ENCODE results near the gene COQ8B.
"Not testable (repeated sequence)": the region's sequence is repeated elsewhere in the genome, so short reads cannot be mapped to it uniquely, and the experiment has no call there.

Gene COQ8B
- 61.6 to 64.0 reads per million in 2 donors for total RNA-seq

DNA sequence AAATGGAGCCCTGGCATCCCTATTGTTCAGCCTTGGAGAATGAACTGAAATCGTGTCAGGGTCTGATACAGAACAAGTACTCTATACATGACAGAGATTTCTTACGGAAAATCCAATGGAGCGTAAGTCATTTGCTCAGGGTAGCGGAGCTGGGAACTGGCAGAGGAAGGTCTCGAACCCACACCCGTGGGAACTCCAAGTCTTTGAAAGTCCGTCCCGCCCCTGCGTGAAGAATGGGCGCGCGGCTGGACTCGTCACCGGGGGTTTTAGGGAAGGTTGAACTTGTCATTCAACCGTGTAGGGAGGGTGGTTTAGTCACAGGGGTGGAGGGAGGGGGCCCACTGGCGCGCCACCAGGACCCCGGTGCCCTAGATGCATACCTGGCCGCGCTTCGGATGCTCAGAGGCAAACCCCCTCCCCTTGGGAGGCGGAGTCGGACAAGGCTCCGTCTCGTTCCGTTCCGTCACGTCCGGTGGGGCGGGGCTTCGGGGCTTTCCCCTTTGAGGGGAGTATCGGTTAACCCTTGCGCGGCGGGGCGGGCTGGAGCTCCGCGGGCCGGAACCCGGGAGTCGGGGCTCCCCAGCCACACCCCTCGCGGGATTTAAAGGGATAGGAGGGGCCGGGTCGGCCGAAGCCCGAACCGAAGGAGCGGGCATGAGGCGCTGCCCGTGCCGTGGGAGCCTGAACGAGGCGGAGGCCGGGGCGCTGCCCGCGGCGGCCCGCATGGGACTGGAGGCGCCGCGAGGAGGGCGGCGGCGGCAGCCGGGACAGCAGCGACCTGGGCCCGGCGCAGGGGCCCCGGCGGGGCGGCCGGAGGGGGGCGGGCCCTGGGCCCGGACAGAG lies at the start of gene COQ8B, which contains the start of gene ITPKC:
COQ8B (minus strand) TSS at position 405 of the 843 bp plus-strand sequence. CDS start 2,254 bp downstream, outside the sequence.
ITPKC (plus strand) TSS at position 631 of the 843 bp plus-strand sequence; CDS start at position 655, 24 bp downstream.
- DNase-seq: peak; percentile 99

DNA sequence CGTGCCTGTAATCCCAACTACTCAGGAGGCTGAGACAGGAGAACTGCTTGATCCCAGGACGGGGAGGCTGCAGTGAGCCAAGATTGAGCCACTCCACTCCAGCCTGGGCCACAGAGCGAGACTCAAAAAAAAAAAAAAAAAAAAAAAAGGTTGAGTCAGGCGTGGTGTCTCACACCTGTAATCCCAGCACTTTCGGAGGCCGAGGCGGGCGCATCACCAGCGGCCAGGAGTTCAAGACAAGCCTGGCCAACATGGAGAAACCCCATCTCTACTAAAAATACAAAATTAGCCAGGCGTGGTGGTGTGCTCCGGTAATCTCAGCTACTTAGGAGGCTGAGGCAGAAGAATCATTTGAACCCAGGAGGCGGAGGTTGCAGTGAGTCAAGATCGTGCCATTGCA lies 49.7 kb upstream of the COQ8B start:
- DNase-seq: not testable (repeated sequence)

DNA sequence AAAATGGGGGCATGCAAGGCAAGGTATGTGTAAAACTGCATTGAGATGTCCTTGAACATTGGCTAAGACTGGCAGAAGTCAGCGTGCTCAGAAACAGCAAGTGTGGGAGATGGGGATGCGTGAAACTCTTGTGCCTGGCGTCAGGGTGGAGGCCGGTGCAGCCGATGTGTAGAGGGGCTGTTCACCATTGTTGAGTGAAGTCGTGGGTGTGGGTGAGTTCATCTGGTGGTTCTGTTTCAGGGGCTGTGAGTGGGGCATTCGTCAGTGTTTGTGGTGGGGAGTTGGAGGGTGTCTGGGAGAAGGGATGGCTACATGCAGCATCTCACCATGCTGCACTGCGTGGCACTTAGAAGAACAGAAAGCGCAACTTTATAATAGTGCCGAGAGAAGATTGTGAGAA lies 47.3 kb upstream of the COQ8B start:
- no peak for DNase-seq

DNA sequence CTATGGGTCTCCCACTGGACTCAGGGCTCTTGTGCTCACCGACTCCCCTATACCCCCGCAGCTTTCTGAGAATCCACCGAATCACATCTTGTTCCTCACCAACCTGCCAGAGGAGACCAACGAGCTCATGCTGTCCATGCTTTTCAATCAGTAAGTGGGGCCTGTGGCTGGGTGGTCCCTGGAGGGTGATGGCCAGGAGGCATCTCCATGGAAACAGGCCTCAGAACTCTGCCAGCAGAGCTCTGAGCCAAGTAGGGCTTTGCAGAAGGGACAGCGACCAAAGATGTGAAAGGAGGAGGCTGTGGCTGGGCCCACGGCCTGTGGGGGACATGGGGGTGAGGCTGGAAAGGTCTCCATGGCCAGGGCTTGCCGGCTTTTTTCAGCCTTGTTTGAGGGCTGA lies 46.8 kb upstream of the COQ8B start:
- DNase-seq: no peak

DNA sequence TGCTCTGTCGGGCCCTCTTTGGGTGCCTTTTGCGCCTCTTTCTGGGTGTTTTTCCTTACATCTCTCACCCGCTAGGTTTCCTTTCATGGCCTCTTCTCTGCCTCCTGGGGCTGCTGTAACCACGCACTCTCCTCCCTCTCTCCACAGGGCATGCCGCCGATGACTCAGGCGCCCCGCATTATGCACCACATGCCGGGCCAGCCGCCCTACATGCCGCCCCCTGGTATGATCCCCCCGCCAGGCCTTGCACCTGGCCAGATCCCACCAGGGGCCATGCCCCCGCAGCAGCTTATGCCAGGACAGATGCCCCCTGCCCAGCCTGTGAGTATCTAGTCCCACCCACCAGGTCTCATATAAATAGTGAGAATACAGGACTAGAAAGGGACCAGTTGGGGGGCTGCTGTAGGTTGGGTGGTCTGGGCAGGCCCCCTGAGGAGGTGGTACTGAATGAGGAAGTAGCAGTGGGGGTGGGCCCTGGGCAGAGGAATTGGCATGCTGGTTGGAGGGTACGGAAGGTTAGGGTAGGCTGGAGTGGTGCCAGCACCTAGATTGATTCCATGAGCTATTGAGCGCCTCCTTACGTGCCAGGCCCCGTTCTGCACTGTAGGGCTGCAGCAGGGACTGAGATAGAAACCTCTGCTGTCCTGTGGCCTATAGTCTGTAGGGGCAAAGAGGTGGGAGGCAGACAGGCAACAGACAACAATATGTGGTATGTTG lies 46.2 kb upstream of the COQ8B start:
- DNase-seq: no peak

DNA sequence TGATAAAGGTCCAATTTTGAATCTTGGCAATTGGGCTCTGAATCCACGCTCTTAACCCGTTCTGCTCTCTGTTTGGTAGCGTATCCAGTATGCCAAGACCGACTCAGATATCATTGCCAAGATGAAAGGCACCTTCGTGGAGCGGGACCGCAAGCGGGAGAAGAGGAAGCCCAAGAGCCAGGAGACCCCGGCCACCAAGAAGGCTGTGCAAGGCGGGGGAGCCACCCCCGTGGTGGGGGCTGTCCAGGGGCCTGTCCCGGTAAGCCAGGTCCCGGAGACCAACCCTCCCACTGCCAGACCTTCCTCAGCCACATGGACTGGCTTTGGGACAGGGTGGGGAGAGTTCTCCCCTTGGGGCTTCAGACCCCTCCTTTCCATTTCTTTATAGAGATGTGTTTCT lies 42.7 kb upstream of the COQ8B start:
- DNase-seq: no peak

DNA sequence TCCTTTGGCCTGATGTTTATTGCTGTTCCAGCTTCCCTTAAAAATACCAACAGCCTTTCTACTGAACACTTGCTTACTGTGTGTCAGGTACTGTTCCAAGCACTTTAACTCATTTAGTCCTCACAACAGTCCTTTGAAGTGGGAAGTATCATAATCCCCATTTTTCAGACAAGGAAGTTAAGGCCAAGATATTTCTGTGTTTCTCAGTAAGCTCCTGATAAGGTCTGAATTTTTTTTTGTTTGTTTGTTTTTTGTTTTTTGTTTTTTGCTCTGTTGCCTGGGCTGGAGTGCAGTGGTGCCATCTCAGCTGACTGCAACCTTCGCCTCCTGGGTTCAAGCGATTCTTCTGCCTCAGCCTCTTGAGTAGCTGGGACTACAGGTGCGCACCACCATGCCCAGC lies 41.8 kb upstream of the COQ8B start:
- DNase-seq: no peak

DNA sequence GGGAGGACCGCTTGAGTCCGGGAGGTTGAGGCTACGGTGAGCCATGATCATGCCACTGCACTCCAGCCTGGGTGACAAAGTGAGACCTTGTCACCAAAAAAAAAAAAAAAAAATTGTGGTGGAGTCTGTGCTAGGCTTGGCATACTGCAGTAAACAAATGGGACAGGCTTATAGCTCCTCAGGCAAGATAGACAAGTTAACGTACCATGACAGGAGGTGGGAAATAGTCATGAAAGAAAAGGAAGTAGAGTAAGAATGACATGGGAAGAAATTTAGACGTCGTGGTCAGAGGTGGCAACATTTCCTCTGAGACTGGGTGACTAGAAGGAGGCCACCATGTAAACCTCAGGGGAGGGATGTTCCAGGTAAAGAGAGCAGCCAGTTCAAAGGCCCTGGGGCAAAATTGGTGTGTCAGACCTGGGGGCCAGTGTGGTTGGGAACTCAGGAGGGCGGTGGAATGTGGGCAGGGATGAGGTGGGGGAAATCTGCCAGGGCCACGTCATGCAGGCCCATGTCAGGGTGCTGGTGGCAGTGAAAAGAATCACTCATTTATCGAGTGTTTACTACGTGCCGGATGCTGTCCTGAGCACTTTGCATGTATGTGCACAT lies 39.9 kb upstream of the COQ8B start:
- no peak for DNase-seq

DNA sequence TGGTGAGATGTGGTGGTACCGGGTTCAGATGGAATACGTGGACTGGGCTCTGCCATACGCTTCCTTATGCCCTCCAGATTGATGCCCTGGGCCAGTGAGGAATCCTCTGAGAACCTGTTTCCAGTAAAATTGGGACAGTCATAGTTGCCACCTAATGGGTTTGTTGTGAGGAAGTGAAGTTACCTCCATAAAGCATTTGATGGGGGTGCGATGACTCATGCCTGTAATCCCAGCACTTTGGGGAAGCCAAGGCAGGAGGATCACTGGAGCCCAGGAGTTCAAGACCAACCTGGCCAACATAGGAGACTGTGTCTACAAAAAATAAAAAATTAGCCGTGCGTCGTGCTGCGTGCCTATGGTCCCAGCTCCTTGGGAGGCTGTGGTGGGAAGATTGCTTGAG lies 39.1 kb upstream of the COQ8B start:
- no peak for DNase-seq

DNA sequence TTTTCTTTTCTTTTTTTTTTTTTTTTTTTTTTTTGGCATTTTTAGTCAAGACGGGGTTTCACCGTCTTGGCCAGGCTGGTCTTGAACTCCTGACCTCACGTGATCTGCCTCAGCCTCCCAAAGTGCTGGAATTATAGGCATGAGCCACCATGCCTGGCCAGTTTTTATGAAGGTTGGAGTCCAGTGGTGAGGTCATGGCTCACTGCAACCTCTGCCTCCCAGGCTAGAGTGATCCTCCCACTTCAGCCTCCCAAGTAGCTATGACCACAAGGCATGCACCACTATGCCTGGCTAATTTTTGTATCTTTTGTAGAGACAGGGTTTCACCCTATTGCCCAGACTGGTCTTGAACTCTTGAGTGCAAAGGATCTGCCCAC lies 38.5 kb upstream of the COQ8B start:
- DNase-seq: no peak

DNA sequence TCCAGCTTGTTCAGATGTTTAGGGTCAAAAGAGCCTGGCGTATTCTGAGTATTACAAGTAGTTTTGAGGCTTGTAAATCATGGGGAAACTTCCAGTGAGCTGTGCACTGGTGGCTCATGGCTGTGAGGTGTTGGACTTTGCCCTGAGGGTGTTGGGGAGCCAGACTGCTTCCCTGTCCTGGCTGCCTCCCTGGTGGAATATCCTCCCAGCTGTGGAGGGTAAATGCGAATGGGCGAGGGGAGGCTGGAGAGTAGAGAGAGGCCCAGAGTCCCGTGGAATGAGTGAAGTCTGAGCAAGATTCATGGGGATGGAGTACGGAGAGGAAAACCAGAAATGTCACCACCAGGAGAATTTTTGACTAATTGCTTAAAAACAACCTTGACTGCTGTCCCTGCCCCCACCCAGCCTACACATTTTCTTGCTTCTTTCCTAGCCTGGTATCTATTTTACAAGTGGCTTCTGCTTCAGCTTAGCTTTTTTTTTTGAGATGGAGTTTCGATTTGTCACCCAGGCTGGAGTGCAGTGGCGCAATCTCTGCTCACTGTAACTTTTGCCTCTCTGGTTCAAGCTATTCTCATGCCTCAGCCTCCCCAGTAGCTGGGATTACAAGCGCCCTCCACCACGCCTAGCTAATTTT lies 38.0 kb upstream of the COQ8B start:
- DNase-seq: no peak

DNA sequence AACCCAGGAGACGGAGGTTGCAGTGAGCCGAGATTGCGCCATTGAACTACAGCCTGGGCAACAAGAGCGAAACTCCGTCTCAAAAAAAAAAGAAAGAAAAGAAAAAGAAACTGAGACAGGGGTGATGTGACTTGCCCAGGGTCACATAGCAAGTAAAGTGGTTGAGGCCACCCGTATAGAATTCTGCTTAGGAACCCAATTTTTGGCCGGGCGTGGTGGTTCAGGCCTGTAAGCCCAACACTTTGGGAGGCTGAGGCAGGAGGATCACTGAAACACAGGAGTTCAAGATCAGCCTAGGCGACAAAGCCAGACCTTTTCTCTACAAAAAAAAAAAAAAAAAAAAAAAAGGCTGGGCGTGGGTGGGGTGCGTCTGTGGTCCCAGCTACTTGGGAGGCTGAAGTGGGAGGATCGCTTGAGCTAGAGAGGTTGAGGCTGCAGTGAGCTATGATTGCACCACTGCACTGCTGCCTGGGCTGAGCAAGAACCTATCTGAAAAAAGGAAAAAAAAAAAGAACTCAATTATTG lies 35.6 kb upstream of the COQ8B start:
- DNase-seq: no peak

DNA sequence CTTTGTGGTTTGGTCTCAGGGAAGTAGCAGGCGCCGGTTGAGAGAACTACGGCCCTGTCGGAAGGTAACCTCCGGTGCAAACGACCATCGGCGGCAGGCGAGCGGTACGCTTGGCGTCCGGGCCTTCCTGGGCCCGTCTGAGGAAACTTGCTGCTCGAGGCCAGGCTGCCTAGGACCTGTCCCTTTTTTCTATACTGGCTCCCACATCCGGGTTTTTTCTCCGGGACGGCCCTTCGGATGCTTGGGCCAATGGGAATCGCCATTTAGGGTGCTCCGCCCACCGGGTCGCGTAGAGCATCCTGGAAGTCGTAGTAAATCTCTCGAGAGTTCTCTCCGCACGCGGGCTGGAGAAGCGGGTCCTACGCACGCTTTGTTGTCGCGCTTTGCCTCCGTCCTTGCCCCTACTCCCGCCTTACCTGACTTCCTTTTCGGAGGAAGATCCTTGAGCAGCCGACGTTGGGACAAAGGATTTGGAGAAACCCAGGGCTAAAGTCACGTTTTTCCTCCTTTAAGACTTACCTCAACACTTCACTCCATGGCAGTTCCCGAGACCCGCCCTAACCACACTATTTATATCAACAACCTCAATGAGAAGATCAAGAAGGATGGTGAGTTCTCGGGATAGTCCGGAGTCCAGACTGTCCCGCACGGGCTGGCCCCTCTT lies 34.3 kb upstream of the COQ8B start, which contains the start of gene SNRPA:
SNRPA (plus strand) TSS at position 330 of the 664 bp plus-strand sequence; CDS start at position 536, 206 bp downstream.
- peak; percentile 69 for DNase-seq

DNA sequence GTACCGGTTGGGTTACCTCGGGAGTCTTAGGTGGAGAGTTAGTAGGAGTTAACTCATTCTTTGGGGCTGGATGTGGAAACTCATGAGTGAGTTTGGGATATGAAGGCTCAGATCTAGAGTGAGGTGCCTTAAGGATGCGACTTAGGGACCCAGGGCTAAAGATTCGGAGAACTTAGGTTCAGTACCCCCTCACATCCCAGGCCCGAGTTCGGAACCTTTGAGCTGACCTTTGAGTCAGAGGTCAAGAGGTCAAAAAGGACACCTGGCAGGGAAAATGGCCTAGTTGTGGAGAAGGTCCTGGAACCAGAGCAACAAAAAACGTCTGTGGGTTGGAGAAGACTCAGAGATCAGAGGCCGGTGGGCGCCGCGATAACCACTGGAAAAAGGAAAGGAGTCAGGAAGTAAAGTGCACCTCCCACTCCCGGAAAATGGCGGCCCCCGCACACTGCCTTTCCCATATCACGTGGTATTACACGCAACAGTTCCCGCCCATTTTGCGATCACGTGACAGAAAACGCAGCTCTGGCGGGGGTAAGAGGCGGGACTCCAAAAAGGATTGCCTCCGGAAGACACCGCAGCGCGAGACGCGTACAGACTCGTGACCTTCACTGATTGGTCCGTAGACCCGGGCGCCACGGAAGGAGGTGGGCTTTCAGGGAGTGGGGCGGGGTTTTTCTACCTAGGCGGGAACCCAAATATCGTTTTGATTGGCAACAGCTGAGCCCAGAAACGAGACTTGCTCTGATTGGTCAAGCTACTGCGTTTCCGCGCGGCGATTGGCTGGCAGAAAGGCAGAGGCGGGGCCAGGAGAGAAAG lies 33.6 kb upstream of the COQ8B start, which contains the start of gene ACTMAP:
ACTMAP (minus strand) TSS at position 420 of the 816 bp plus-strand sequence. CDS start 674 bp downstream, outside the sequence.
- DNase-seq: peak; percentile 82

DNA sequence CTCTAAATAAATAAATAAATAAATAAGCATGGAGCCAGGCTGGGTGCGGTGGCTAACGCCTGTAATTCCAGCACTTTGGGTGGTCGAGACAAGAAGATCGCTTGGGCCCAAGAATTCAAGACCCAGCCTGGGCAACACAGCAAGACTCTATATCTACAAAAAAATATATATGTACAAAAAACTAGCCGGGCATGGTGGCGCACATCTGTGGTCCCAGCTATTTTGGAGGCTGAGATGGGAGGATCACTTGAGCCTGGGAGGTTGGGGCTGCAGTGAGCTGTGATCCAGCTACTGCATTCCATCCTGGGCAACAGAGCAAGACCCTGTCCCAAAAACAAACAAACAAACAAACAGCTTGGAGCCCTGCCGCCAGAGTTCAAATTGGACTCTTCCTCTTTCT lies 30.9 kb upstream of the COQ8B start:
- no peak for DNase-seq

DNA sequence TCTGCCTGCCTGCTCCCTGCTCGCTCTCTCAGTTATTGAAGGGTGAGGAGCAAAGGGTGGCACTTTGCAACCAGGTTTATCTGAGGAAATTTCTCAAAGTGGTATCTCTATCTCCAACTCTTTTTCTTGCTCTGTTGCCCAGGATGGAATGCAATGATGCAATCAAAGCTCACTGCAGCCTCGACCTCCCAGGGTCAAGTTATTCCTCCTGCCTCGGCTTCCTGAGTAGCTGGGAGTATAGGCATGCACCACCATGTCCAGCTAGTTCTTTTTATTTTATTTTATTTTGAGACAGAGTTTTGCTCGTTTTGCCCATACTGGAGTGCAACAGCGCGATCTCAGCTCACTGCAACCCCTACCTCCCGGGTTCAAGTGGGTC lies 28.7 kb upstream of the COQ8B start:
- no peak for DNase-seq

DNA sequence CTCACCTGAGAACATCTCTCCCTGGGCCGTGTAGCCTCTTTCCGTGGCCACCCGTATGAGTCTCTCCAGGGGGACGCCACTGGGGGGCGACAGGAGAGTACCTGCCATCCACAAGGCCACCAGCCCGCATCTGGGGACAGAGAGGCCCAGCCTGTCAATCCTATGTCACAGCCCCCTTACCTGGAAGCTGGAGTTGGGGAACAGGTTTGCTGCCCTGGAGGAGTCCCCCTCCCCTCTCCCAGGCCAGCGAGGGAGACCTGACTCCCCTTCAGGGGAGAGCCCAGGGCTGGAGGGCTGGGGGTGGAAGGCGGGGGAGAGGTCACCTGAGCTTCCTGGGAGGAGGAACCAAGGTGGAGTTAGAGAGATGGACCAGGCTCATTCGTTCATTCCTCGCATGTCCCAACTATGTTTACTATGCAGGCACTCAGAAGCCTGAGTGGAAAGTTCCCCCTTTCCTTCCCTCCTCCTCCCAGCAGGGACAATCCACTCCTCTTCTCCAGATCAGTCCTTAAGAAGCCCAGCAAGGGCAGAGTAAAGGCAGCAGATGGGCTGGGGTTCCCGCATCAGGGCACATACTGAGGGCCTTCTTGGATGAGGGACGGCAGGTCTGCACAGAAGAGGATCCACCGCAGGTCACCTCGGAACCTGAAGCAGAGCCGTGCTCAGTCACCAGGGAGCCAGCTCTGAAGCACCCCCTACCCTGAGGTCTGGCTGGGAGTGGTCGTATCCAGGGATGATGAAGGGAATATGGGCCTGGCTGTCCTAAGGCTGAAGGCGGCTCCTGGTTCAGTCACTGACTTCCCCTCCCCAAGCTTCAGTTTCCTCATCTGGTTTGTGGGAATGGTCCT lies 28.1 kb upstream of the COQ8B start:
- no peak for DNase-seq

DNA sequence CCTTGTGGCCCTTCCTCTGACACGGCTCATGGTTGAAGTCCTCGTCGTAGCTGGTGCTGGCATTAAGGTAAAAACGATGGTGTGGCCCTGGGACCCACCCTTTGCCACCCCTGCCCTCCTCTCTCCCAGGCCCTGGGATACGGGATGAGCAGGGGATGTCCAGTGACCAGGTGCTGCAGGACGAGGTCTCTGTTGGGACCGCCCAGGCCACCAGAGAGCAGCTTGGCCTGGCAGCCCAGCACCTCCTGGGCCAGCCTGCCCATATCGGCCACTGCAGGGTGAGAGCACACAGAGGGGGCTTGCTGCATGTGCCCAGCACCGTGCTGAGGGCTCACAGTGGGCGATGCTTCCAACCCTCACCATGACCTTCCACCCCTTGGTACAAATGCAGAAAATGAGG lies 27.2 kb upstream of the COQ8B start:
- DNase-seq: no peak

DNA sequence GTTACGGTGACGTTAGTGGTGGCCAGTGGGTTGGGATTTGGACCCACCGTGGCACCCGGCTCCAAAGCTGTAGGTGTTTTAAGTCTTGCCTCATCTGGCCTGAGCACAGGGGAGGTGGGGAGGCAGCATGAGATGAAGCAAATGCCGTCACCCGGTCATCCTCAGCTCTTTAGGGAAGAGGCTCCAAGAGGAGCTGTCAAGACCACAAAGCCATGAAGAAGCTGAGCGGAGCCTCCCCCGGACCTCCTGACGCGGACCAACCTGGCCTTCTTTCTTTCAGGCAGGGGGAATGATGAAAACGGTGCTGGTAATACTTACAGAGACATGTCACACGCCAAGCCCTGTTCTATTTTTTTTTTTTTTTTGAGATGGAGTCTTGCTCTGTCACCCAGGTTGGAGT lies 26.2 kb upstream of the COQ8B start:
- no peak for DNase-seq

DNA sequence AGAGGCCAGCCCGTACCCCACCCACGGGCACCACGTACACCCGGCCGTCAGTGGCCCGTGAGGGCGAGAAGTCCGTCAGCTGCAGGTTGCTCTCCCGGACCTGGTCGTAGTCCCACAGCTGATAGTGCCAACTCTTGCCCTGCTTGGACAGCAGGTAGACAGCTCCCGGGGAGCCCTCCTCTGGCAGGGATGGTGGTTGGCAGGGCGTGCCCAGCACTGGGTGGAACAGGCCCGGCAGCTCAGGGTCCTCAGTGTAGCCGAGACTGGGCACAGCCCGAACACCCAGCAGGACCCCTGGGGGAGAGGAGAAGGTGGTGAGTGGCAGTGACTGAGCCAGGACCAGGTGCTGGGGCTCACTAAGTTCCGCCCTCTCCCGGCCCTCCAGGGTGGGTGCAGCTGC lies 25.8 kb upstream of the COQ8B start:
- DNase-seq: no peak
